OCI-LY1 (cell line): Measurements from ENCODE around the gene DGKG.

Source experiments
- H2AFZ ChIP-seq: fragments of 200-600 bp; sonication (generic), shearing (Covaris generic); 2 replicates; pipeline ENCODE4 v1.6.0; 2014; ENCODE audit warnings: antibody characterized with exemption, mild to moderate bottlenecking, low read length
- H3F3A ChIP-seq: fragments of 200-600 bp; sonication (generic), shearing (Covaris generic); 2 replicates; pipeline ENCODE4 v1.6.0; 2014; ENCODE audit warnings: mild to moderate bottlenecking, antibody characterized with exemption, low read length, moderate library complexity; ENCODE audit not compliant: insufficient read depth
- H3K27ac ChIP-seq: fragments of 200-600 bp; sonication (generic); 2 replicates; pipeline ENCODE4 v1.5.1; 2014; ENCODE audit warnings: low read length, mixed run types, mild to moderate bottlenecking, low read depth; ENCODE audit not compliant: poor library complexity, severe bottlenecking
- H3K27me3 ChIP-seq: fragments of 200-600 bp; sonication (generic); 2 replicates; pipeline ENCODE4 v1.6.0; 2014; ENCODE audit warnings: antibody characterized with exemption, mild to moderate bottlenecking, low read length, moderate library complexity; ENCODE audit not compliant: insufficient read depth
- H3K36me3 ChIP-seq: fragments of 200-600 bp; sonication (generic); 2 replicates; pipeline ENCODE4 v1.6.1; 2014; ENCODE audit warnings: mild to moderate bottlenecking, antibody characterized with exemption, low read length, moderate library complexity, mixed read lengths; ENCODE audit not compliant: insufficient read depth
- H3K4me1 ChIP-seq: fragments of 200-600 bp; sonication (generic); 2 replicates; pipeline ENCODE4 v1.5.1; 2014; ENCODE audit warnings: mild to moderate bottlenecking, low read length, moderate library complexity; ENCODE audit not compliant: insufficient read depth, severe bottlenecking
- H3K4me2 ChIP-seq: fragments of 200-600 bp; sonication (generic), shearing (Covaris generic); 2 replicates; pipeline ENCODE4 v1.6.1; 2014; ENCODE audit warnings: low read length
- H3K4me3 ChIP-seq: fragments of 200-600 bp; sonication (generic); 2 replicates; pipeline ENCODE4 v1.5.1; 2014; ENCODE audit warnings: low read length, low read depth, mild to moderate bottlenecking, mixed read lengths; ENCODE audit not compliant: poor library complexity, severe bottlenecking
- H3K79me2 ChIP-seq: fragments of 200-600 bp; shearing (Covaris generic); 2 replicates; pipeline ENCODE4 v1.6.1; 2016; ENCODE audit warnings: mixed run types, low read length, mixed read lengths; ENCODE audit not compliant: insufficient read depth
- H3K9ac ChIP-seq: fragments of 200-600 bp; sonication (generic), shearing (Covaris generic); 2 replicates; pipeline ENCODE4 v1.6.1; 2014; ENCODE audit warnings: mild to moderate bottlenecking, low read length, mixed read lengths
- H3K9me2 ChIP-seq: fragments of 200-600 bp; sonication (generic), shearing (Covaris generic); 2 replicates; pipeline ENCODE4 v1.6.1; 2014; ENCODE audit warnings: low read depth, mild to moderate bottlenecking, low read length, mixed read lengths
- H3K9me3 ChIP-seq: fragments of 200-600 bp; shearing (Covaris generic); 2 replicates; pipeline ENCODE4 v1.6.1; 2014; ENCODE audit warnings: low read length, mixed read lengths
- H4K20me1 ChIP-seq: fragments of 200-600 bp; sonication (generic), shearing (Covaris generic); 2 replicates; pipeline ENCODE4 v1.6.0; 2016; ENCODE audit warnings: mild to moderate bottlenecking, low read length; ENCODE audit not compliant: insufficient read depth
- CTCF ChIP-seq: fragments of 200-600 bp; sonication (generic), shearing (Covaris generic); IDR thresholded peaks from 2 replicates; pipeline ENCODE4 v1.5.1; 2017; ENCODE audit warnings: mild to moderate bottlenecking, antibody characterized with exemption, low read length, moderate library complexity, mixed read lengths
- EZH2 ChIP-seq: fragments of 200-600 bp; sonication (generic), shearing (Covaris generic); IDR thresholded peaks from 2 replicates; pipeline ENCODE4 v1.8.0; 2017; ENCODE audit warnings: borderline replicate concordance, mixed run types, mild to moderate bottlenecking, antibody characterized with exemption, low read length, moderate library complexity, mixed read lengths

Gene DGKG

GRCh38 chr3:186330772-186331460 lies 31.1 kb downstream of the DGKG start:
- Histone ChIP-seq H3K36me3 (no peaks in the 10 kb centered on the region), H4K20me1 (no peaks in the 10 kb centered on the region)

GRCh38 chr3:186329589-186329988 lies 32.4 kb downstream of the DGKG start:
- Histone ChIP-seq H3K27ac (no peak overlapping the region), H2AFZ (no peak overlapping the region), H3K9me2 (no peaks in the 10 kb centered on the region), H3K4me2 (no peak overlapping the region), H3K4me1 (no peaks in the 10 kb centered on the region), H3F3A (no peaks in the 10 kb centered on the region), H3K9ac (no peak overlapping the region), H3K4me3 (no peak overlapping the region), H3K79me2 (no peaks in the 10 kb centered on the region), H3K9me3 (no peaks in the 10 kb centered on the region), H3K36me3 (no peaks in the 10 kb centered on the region), H4K20me1 (no peaks in the 10 kb centered on the region), H3K27me3 (0 out of 2 replicates have a peak, but pooled peaks cover 4% of the 10 kb centered on the region)
- TF ChIP-seq CTCF (no peak), EZH2 (no peak)

More at GRCh38 chr3:186330772-186331460, 31.1 kb downstream of the DGKG start:
- Histone ChIP-seq H3K4me1 (no peaks in the 10 kb centered on the region), H3K27ac (no peak overlapping the region), H3K4me3 (no peak overlapping the region), H3K9me2 (no peaks in the 10 kb centered on the region), H3F3A (no peaks in the 10 kb centered on the region), H3K79me2 (no peaks in the 10 kb centered on the region), H3K9ac (no peak overlapping the region), H3K4me2 (no peak overlapping the region), H3K27me3 (0 out of 2 replicates have a peak, but pooled peaks cover 4% of the 10 kb centered on the region), H3K9me3 (no peaks in the 10 kb centered on the region), H2AFZ (no peak overlapping the region)
- TF ChIP-seq CTCF (no peak), EZH2 (no peak)

GRCh38 chr3:186327912-186328487 lies 34.0 kb downstream of the DGKG start:
- Histone ChIP-seq H3F3A (no peaks in the 10 kb centered on the region), H3K27me3 (0 out of 2 replicates have a peak, but pooled peaks cover 4% of the 10 kb centered on the region), H3K4me2 (no peak overlapping the region), H3K9ac (no peak overlapping the region), H3K9me3 (no peaks in the 10 kb centered on the region), H2AFZ (no peak overlapping the region), H3K9me2 (no peaks in the 10 kb centered on the region), H3K79me2 (no peaks in the 10 kb centered on the region), H3K4me1 (no peaks in the 10 kb centered on the region), H3K27ac (no peak overlapping the region), H3K4me3 (no peak overlapping the region), H3K36me3 (no peaks in the 10 kb centered on the region), H4K20me1 (no peaks in the 10 kb centered on the region)
- TF ChIP-seq CTCF = no peak
- TF ChIP-seq EZH2 = no peak
